Fibroblast of mammary gland (primary cell): ENCODE measurements around the gene GUCY2F.
A peak's percentile ranks its signal among the peaks of the same experiment; 100 is the strongest.

Experiments used
- DNase-seq: peaks from one replicate; pipeline ENCODE4 v3.0.0-alpha.2; 2010; ENCODE audit warnings: low read depth
- H3K4me3 ChIP-seq: 2 replicates; pipeline ENCODE4 v1.5.1; 2011; ENCODE audit warnings: low read depth, mild to moderate bottlenecking, low read length, moderate library complexity; ENCODE audit not compliant: control insufficient read depth
- CTCF ChIP-seq: conservative IDR thresholded peaks from 2 replicates; pipeline ENCODE4 v1.5.1; 2011; ENCODE audit warnings: low read depth, low read length, inconsistent platforms; ENCODE audit not compliant: control insufficient read depth, insufficient read depth

GUCY2F gene

GRCh38 chrX:109487640-109488039 is 5.8 kb upstream of the GUCY2F start:
- no peak for DNase-seq
- no peak overlapping the region for H3K4me3 ChIP-seq
- no peak for TF ChIP-seq CTCF

- no peak overlapping the region for H3K4me3 ChIP-seq
- TF ChIP-seq CTCF: peak; percentile 96
- peak; percentile 75 for DNase-seq
Measured at GRCh38 chrX:109485470-109486340, 3.8 kb upstream of the GUCY2F start.

GRCh38 chrX:109484886-109485285 is 3.0 kb upstream of the GUCY2F start:
- no peak overlapping the region for H3K4me3 ChIP-seq
- no peak for DNase-seq
- no peak for TF ChIP-seq CTCF

GRCh38 chrX:109475174-109475891 is 6.6 kb downstream of the GUCY2F start:
- peak; percentile 44 for DNase-seq
- H3K4me3 ChIP-seq: no peak overlapping the region
- peak; percentile 60 for TF ChIP-seq CTCF

GRCh38 chrX:109472939-109473735 is 8.7 kb downstream of the GUCY2F start:
- no peak overlapping the region for H3K4me3 ChIP-seq
- DNase-seq: peak; percentile 64
- TF ChIP-seq CTCF: peak; percentile 22

GRCh38 chrX:109464231-109464630 is 17.7 kb downstream of the GUCY2F start:
- H3K4me3 ChIP-seq: no peak overlapping the region
- no peak for DNase-seq
- TF ChIP-seq CTCF: no peak
